Tibial artery (tissue), 4 donors: ENCODE data around the gene GRID2.

Experiments used
- DNase-seq, 2 donors: peaks; one replicate each; pipeline ENCODE4 v3.0.0-alpha.2; 2019
- H3K27ac ChIP-seq, 2 donors: fragments of 200-600 bp; sonication (generic) in 1 of 2; 1 replicate in 1 of 2; 2 replicates in 1 of 2; pipeline ENCODE4 v1.5.1; 2018 to 2019; ENCODE audit warnings: mild to moderate bottlenecking in 1 of 2
- H3K27me3 ChIP-seq, 2 donors: fragments of 200-600 bp; sonication (generic) in 1 of 2; one replicate each; pipeline versions ENCODE4 v1.5.1 to v1.6.0; 2016 to 2019
- H3K36me3 ChIP-seq, 3 donors: fragments of 200-600 bp; sonication (generic) in 2 of 3; one replicate each; pipeline ENCODE4 v1.5.1; 2016 to 2019; ENCODE audit warnings: mild to moderate bottlenecking in 2 of 3
- H3K4me1 ChIP-seq, 4 donors: fragments of 200-600 bp; sonication (generic) in 2 of 4; 1 replicate in 3 of 4; 2 replicates in 1 of 4; pipeline ENCODE4 v1.5.1; 2016 to 2019
- H3K4me3 ChIP-seq, 2 donors: fragments of 200-600 bp; sonication (generic) in 1 of 2; 1 replicate in 1 of 2; 2 replicates in 1 of 2; pipeline ENCODE4 v1.5.1; 2018 to 2019; ENCODE audit warnings: mild to moderate bottlenecking in 2 of 2
- H3K9me3 ChIP-seq, 3 donors: fragments of 200-600 bp; sonication (generic) in 1 of 3; one replicate each; pipeline ENCODE4 v1.5.1; 2016 to 2019
- intact Hi-C: fragments of 100-400 bp; cut with DNase I; formaldehyde crosslinking; loops from one replicate; pipeline ENCODE4 v1.15.0; 2023; ENCODE audit warnings: low total_unique reads
- TF ChIP-seq, protein P1 (sequence below), 2 experiments: fragments of 200-600 bp in 1 of 2; fragments of 450-650 bp in 1 of 2; IDR thresholded peaks; one replicate each; pipeline ENCODE4 v1.5.1; 2017 to 2019; ENCODE audit warnings: antibody characterized with exemption in 2 of 2, mild to moderate bottlenecking in 1 of 2, moderate library complexity in 1 of 2

Gene GRID2

DNA sequence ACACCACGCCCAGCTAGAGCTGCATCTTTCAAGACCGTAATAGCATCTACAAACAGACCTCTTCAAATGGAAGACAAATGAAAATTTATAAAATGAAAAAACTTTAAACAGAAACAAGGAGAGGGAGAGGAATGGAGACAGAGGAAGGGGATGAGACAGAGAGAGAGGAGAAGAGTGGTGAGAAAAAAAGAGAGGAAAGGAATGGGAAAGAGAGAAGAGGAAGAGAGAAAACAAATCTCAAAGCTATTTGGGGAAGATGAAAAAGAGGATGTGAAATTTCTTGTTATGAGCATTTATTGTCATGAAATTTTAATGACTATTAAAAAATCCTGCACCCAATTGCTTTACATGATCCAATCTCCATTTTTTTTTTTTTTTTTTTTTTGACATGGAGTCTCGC lies 726.9 kb downstream of the GRID2 start:
- no peaks in the 10 kb centered on the region for H3K4me1 ChIP-seq
- H3K36me3 ChIP-seq, result no peaks in the 10 kb centered on the region
- intact Hi-C loops, result no loop called here
- no peaks in the 10 kb centered on the region for H3K9me3 ChIP-seq
- no peak overlapping the region for H3K27ac ChIP-seq
- TF ChIP-seq, protein P1, sequence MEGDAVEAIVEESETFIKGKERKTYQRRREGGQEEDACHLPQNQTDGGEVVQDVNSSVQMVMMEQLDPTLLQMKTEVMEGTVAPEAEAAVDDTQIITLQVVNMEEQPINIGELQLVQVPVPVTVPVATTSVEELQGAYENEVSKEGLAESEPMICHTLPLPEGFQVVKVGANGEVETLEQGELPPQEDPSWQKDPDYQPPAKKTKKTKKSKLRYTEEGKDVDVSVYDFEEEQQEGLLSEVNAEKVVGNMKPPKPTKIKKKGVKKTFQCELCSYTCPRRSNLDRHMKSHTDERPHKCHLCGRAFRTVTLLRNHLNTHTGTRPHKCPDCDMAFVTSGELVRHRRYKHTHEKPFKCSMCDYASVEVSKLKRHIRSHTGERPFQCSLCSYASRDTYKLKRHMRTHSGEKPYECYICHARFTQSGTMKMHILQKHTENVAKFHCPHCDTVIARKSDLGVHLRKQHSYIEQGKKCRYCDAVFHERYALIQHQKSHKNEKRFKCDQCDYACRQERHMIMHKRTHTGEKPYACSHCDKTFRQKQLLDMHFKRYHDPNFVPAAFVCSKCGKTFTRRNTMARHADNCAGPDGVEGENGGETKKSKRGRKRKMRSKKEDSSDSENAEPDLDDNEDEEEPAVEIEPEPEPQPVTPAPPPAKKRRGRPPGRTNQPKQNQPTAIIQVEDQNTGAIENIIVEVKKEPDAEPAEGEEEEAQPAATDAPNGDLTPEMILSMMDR (IDR thresholded peaks at IDR 0.05), result no peak
- no peaks in the 10 kb centered on the region for H3K27me3 ChIP-seq
- DNase-seq, result no peak
- H3K4me3 ChIP-seq, result no peak overlapping the region

DNA sequence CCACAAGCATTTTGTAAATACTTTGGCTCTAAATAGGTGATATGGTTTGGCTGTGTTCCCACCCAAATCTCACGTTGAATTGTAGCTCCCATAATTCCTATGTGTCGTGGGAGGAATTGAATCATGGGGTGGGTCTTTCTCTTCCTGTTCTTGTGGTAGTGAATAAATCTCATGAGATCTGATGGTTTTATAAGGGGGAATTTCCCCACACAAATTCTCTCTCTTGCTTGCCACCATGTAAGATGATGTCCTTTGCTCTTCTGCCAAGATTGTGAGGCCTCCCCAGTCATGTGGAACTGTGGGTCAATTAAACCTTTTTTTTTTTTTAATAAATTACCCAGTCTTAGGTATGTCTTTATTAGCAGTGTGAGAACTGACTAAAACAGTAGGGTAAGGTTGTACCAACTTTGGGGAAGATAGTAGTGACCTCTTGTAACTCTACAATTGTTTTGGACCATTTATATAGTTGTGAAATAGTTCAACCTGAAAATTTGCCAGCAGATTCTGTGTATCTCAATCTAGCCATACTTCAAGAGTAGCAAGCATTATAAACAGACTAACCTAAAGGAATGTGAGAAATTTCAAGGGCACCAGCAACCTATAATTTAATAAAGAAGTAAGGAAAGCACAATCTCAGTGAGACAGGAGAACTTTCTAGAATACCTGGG lies 727.8 kb downstream of the GRID2 start:
- intact Hi-C loops, result no loop called here
- Histone ChIP-seq H3K4me1 (no peaks in the 10 kb centered on the region), H3K4me3 (no peak overlapping the region), H3K9me3 (no peaks in the 10 kb centered on the region), H3K27ac (no peak overlapping the region), H3K27me3 (no peaks in the 10 kb centered on the region), H3K36me3 (no peaks in the 10 kb centered on the region)
- TF ChIP-seq, protein P1 (IDR thresholded peaks at IDR 0.05), result no peak
- no peak for DNase-seq

DNA sequence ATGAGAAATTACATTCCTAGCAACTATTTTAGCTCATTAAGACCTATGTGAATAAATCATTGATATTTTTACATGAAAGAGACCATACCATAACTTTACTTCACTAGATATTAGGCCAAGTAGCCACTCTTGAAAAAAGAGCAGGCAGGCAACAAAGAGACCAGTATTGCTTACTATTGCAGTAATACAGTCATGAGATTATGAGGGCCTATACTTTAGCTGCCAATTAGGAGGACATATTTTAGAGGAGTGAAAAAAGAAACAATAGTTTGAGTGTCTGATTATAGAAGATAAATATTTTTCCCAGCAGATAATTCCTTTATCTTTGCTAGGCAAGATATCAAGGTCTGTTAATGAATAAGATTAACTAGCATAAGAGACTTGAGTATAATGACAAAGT lies 739.0 kb downstream of the GRID2 start:
- Histone ChIP-seq H3K4me3 (no peak overlapping the region), H3K4me1 (no peaks in the 10 kb centered on the region), H3K27ac (no peak overlapping the region), H3K27me3 (no peaks in the 10 kb centered on the region), H3K9me3 (no peaks in the 10 kb centered on the region), H3K36me3 (no peaks in the 10 kb centered on the region)
- intact Hi-C loops, result no loop called here
- DNase-seq, result no peak
- TF ChIP-seq, protein P1 (IDR thresholded peaks at IDR 0.05), result no peak

DNA sequence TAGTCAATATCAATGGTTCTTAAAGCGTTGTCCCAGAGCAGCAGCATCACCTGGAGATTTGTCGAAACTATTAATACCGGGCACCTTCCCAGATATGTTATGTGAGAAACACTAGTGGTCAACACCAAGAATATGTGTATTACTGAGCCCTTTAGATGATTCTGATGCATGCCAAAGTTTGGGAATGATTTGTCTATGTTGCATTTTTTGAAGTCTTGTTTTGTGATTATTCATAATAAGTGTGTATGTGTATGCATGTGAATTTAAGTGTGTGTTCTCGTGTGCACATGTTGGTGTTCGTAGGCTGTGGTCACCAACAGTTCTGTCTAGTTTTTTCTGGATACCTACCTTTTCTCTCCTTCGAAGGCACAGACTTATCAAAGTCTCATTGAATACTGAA lies 749.4 kb downstream of the GRID2 start:
- intact Hi-C loops, result no loop called here
- TF ChIP-seq, protein P1 (IDR thresholded peaks at IDR 0.05), result no peak
- Histone ChIP-seq H3K4me3 (no peak overlapping the region), H3K27me3 (no peaks in the 10 kb centered on the region), H3K4me1 (no peaks in the 10 kb centered on the region), H3K9me3 (no peaks in the 10 kb centered on the region), H3K27ac (no peak overlapping the region), H3K36me3 (no peaks in the 10 kb centered on the region)
- no peak for DNase-seq

DNA sequence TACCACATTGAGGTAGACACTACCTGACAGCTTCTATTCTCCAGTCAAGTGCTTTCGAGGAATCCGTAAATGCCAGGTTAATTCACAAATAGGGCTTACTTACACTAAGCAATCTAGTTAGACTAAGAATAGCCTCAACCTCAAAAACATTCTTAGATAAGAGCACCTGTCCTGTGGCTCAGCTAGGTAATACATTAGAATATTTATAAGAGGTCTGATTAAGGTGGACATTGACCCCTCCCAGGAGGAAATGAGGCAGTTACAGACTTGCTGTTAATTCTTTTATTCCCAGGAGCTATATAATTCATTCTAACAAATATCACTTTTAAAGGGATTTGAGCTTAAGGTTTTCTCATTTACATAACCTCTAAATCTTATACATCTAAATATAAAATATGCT lies 758.1 kb downstream of the GRID2 start:
- no peak for DNase-seq
- intact Hi-C loops, result no loop called here
- H3K9me3 ChIP-seq, result no peaks in the 10 kb centered on the region
- no peak overlapping the region for H3K27ac ChIP-seq
- H3K27me3 ChIP-seq, result no peaks in the 10 kb centered on the region
- H3K4me3 ChIP-seq, result no peak overlapping the region
- H3K36me3 ChIP-seq, result no peaks in the 10 kb centered on the region
- TF ChIP-seq, protein P1 (IDR thresholded peaks at IDR 0.05), result no peak
- H3K4me1 ChIP-seq, result no peaks in the 10 kb centered on the region

DNA sequence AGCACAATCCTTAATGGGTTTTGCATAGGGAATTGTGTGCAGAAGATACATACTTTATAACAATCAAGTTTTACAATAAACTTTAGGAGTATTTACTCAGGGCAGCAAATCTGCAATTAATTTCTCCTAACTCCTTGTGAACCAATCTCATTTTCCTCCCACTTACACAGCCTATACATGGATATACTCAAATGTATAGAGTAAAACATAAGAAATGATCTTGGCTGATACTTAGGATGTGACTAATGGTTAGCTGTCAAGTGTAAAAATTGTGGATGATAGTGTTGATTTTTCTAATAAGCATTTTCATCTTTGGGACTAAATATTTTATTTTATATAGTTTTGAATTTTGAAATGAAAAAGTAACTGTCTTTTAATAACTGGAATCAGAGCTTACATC lies 759.6 kb downstream of the GRID2 start:
- Histone ChIP-seq H3K4me3 (no peak overlapping the region), H3K27ac (no peak overlapping the region), H3K9me3 (no peaks in the 10 kb centered on the region), H3K4me1 (no peaks in the 10 kb centered on the region), H3K36me3 (no peaks in the 10 kb centered on the region), H3K27me3 (no peaks in the 10 kb centered on the region)
- intact Hi-C loops, result no loop called here
- TF ChIP-seq, protein P1 (IDR thresholded peaks at IDR 0.05), result no peak
- no peak for DNase-seq
